ENCODE measurements around the gene B4GALT4. TPM values are rescaled to one million over a fixed set of nuclear protein-coding genes. Genes with fewer than 3 reads are reported as not detected.

Gene B4GALT4
- total RNA-seq, 4 donors from 2014 or later, result 15.6 to 23.9 (median 17.5) TPM

DNA sequence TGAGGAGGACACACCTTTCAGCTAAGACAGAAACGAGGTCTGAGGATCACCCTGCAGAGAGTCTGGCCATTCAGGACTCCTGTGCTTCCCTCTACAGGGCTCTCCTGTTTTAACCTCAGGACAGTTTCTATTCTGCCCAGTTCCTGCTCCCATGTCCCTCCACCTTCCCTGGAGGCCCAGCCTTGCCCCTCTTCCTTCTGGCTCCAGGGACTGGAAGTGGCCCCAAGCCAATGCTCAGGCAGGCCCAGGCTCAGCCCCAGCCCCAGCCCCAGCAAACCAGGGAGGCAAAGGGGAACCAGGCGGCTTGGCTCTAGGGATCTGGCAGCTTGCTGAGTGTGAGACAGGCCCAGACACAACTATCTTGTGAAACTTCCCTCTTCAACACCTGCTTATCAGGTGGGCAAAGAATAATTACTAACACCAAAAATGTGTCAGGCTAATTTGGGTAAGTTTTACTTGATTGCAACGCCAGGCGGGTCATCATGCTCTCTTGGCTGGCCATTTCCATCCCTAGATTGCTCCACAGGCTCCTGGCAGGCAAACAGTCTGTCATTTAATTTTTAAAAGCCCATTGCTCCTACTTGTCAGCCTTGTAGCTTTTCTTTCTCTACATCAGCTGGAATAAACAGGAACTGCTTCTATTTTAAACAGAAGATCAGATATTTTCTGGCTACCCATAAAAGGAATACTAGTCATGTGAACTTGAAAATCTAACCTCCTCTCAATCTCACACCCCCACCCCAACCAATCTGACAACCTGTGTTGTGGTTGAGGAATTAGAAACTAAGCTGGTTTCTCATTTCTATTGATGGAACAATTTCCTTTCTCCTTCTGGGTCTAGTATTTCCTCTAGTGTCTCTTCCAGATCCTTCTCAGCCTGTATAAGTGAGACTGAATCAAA lies 33.8 kb downstream of the B4GALT4 start:
- Histone ChIP-seq H3K4me1 (no peaks in the 10 kb centered on the region), H3K9me3 (no peaks in the 10 kb centered on the region), H3K27ac (no peak overlapping the region), H3K27me3 (no peaks in the 10 kb centered on the region), H3K36me3 (peaks cover 2 to 42% of the 10 kb centered on the region in 2 donors), H3K4me3 (no peak overlapping the region)
- TF ChIP-seq POLR2AphosphoS5 (IDR thresholded peaks at IDR 0.05), result no peak
- no peak for TF ChIP-seq EP300 (IDR thresholded peaks at IDR 0.05)
- no peak for TF ChIP-seq POLR2A (IDR thresholded peaks at IDR 0.05)
- TF ChIP-seq, protein P1, sequence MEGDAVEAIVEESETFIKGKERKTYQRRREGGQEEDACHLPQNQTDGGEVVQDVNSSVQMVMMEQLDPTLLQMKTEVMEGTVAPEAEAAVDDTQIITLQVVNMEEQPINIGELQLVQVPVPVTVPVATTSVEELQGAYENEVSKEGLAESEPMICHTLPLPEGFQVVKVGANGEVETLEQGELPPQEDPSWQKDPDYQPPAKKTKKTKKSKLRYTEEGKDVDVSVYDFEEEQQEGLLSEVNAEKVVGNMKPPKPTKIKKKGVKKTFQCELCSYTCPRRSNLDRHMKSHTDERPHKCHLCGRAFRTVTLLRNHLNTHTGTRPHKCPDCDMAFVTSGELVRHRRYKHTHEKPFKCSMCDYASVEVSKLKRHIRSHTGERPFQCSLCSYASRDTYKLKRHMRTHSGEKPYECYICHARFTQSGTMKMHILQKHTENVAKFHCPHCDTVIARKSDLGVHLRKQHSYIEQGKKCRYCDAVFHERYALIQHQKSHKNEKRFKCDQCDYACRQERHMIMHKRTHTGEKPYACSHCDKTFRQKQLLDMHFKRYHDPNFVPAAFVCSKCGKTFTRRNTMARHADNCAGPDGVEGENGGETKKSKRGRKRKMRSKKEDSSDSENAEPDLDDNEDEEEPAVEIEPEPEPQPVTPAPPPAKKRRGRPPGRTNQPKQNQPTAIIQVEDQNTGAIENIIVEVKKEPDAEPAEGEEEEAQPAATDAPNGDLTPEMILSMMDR (IDR thresholded peaks at IDR 0.05), result no peak
- 60 to 83% methylated on average over 1 to 2 of the region's 4 CpGs for WGBS, 2 donors (ENCODE audit: low coverage in 1 of 2)
- peak; percentile 16 for ATAC-seq

DNA sequence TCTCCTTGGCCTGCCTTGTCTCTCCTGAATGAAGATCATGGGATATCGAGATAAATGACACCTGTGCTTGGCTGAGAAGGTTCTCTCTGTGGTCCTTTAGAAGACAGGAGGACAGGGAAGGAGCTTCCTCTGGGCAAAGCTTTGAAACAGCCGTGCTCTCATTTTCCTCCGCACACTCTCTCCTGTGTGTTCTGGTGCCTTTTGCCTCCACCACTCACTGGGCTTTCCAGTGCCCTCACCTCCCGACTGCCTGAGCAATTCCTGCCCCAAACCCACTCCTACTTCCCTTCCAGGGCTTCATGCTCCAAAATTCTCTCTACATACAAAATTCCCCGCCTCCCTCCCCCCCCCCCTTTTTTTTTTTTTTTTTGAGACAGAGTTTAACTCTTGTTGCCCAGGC lies 35.0 kb downstream of the B4GALT4 start:
- H3K27me3 ChIP-seq, result no peaks in the 10 kb centered on the region
- no peak for ATAC-seq
- H3K9me3 ChIP-seq, result no peaks in the 10 kb centered on the region
- H3K4me3 ChIP-seq, result no peak overlapping the region
- H3K27ac ChIP-seq, result no peak overlapping the region
- no peaks in the 10 kb centered on the region for H3K4me1 ChIP-seq
- no peak for TF ChIP-seq EP300 (IDR thresholded peaks at IDR 0.05)
- TF ChIP-seq, protein P1 (IDR thresholded peaks at IDR 0.05), result no peak
- H3K36me3 ChIP-seq, result peaks cover 0 to 30% of the 10 kb centered on the region in 2 donors
- 67 to 91% methylated on average over 4 to 5 of the region's 5 CpGs for WGBS, 2 donors (ENCODE audit: low coverage in 1 of 2)

DNA sequence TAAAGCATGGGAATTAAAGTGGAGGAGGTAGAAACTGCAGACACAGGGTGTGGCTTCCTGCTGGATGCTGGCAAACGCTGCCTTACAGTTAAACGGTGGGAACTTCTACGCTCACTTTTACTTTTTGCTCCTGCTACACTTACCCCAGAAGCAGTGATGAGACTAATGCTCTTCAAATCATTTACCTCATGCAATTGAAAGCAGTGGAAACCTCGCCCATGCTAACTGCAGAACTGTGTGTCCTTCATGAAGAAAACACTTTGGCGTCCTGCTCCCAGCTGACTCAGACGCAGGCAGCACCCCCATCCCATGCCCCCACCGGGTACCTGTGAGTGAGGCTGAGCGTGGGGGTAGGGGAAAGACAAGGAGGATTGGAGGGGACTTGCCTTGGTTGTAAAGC lies 35.5 kb downstream of the B4GALT4 start:
- Histone ChIP-seq H3K4me3 (no peak overlapping the region), H3K4me1 (no peaks in the 10 kb centered on the region)

DNA sequence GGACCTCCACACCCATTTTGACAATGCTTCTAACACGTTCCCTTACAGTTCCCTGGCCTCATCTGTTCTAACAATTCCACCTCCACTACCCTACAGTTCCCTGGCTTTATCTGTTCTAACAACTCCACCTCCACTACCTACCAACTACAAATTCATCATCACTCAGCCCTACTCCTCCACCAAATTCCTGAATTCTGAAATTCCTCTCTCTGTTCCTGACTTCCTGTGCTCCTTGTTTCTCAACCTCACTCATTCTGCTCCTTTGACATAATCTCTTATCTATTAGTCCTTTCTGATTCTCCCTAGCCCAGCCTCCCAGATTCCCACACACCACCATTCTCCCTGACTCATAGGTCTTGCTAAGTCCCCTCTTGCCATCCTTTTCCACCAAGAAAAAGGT lies 44.8 kb downstream of the B4GALT4 start:
- no peak for ATAC-seq
- no peak overlapping the region for H3K27ac ChIP-seq
- H3K4me3 ChIP-seq, result no peak overlapping the region
- WGBS, 2 donors (ENCODE audit: low coverage in 1 of 2), result 73 to 75% methylated on average over 1 of the region's 1 CpG
- H3K36me3 ChIP-seq, result no peaks in the 10 kb centered on the region
- no peaks in the 10 kb centered on the region for H3K9me3 ChIP-seq
- no peaks in the 10 kb centered on the region for H3K4me1 ChIP-seq
- H3K27me3 ChIP-seq, result no peaks in the 10 kb centered on the region
- TF ChIP-seq POLR2A (IDR thresholded peaks at IDR 0.05) (no peak), EP300 (IDR thresholded peaks at IDR 0.05) (no peak), POLR2AphosphoS5 (IDR thresholded peaks at IDR 0.05) (no peak)
- TF ChIP-seq, protein P1 (IDR thresholded peaks at IDR 0.05), result no peak

More for the DNA sequence above, 35.5 kb downstream of the B4GALT4 start:
- TF ChIP-seq, protein P1 (IDR thresholded peaks at IDR 0.05), result no peak
- no peak for TF ChIP-seq POLR2AphosphoS5 (IDR thresholded peaks at IDR 0.05)
- no peak for TF ChIP-seq POLR2A (IDR thresholded peaks at IDR 0.05)
- no peak for TF ChIP-seq EP300 (IDR thresholded peaks at IDR 0.05)
- Histone ChIP-seq H3K27me3 (no peaks in the 10 kb centered on the region), H3K9me3 (no peaks in the 10 kb centered on the region), H3K36me3 (peaks cover 0 to 26% of the 10 kb centered on the region in 2 donors), H3K27ac (no peak overlapping the region)
- ATAC-seq, result no peak
- WGBS, 2 donors (ENCODE audit: low coverage in 1 of 2), result 20% methylated on average over 3 of the region's 8 CpGs; no CpG with 5 or more reads in 1 of the 2 donors

DNA sequence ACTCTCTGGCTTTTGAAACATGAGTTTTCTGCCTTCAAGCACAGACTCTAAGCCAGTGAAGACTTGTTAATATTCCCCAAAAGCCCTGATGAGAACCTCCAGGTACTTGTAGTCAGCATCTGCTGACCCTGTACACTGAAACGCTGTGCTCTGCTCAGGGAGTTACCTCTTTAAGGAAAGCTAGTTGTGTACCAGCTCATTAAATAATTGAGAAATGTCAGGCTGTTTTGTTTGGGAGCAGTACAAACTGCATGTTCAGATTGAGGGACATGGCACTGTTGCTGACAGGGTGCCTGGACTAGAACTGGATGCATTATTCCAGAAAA lies 45.6 kb downstream of the B4GALT4 start:
- Histone ChIP-seq H3K4me1 (no peaks in the 10 kb centered on the region), H3K27me3 (no peaks in the 10 kb centered on the region), H3K4me3 (no peak overlapping the region), H3K9me3 (no peaks in the 10 kb centered on the region), H3K36me3 (no peaks in the 10 kb centered on the region), H3K27ac (no peak overlapping the region)
- 57 to 83% methylated on average over 1 of the region's 1 CpG for WGBS, 2 donors (ENCODE audit: low coverage in 1 of 2)
- TF ChIP-seq POLR2AphosphoS5 (IDR thresholded peaks at IDR 0.05) (no peak), EP300 (IDR thresholded peaks at IDR 0.05) (no peak), POLR2A (IDR thresholded peaks at IDR 0.05) (no peak)
- TF ChIP-seq, protein P1 (IDR thresholded peaks at IDR 0.05), result no peak
- ATAC-seq, result no peak

All from gastroesophageal sphincter (tissue), 4 donors.